ENCODE data around the gene CHST11.
"Not testable (repeated sequence)": the region's sequence is repeated elsewhere in the genome, so short reads cannot be mapped to it uniquely, and the experiment has no call there.

CHST11 gene

GRCh38 chr12:104788840-104789271 is 332.1 kb downstream of the CHST11 start:
- DNase-seq, result no peak

- peak; percentile 34 for DNase-seq
Observed at GRCh38 chr12:104790296-104791125, 333.8 kb downstream of the CHST11 start.

- DNase-seq, result no peak
Observed at GRCh38 chr12:104792570-104792969, 335.8 kb downstream of the CHST11 start.

GRCh38 chr12:104793285-104793684 is 336.5 kb downstream of the CHST11 start:
- no peak for DNase-seq

- DNase-seq, result no peak
Observed at GRCh38 chr12:104793968-104794367, 337.2 kb downstream of the CHST11 start.

- no peak for DNase-seq
Observed at GRCh38 chr12:104796475-104796862, 339.7 kb downstream of the CHST11 start.

GRCh38 chr12:104799458-104799857 is 342.7 kb downstream of the CHST11 start:
- DNase-seq, result no peak

- DNase-seq, result no peak
Observed at GRCh38 chr12:104801005-104801404, 344.3 kb downstream of the CHST11 start.

- no peak for DNase-seq
Observed at GRCh38 chr12:104801427-104801826, 344.7 kb downstream of the CHST11 start.

- no peak for DNase-seq
Observed at GRCh38 chr12:104802208-104802607, 345.5 kb downstream of the CHST11 start.

GRCh38 chr12:104805186-104805585 is 348.4 kb downstream of the CHST11 start:
- no peak for DNase-seq

- not testable (repeated sequence) for DNase-seq
Observed at GRCh38 chr12:104806194-104806593, 349.4 kb downstream of the CHST11 start.

GRCh38 chr12:104809251-104809650 is 352.5 kb downstream of the CHST11 start:
- no peak for DNase-seq

GRCh38 chr12:104809706-104810385 is 353.1 kb downstream of the CHST11 start:
- no peak for DNase-seq

Measured in activated CD4-positive, alpha-beta T cell treated with anti-CD3 and anti-CD28 coated beads, Interleukin-10, Interleukin-2, amounts not matched to agents 100 ng/mL and 50 ng/mL, durations not matched to agents 16 hours and 8 hours (primary cell).